H1 (cell line): ENCODE measurements around the gene PMM2.

Source experiments
- KDM5A ChIP-seq: fragments of 200-600 bp; IDR thresholded peaks from 2 replicates; pipeline ENCODE4 v1.7.1; 2012; ENCODE audit warnings: mild to moderate bottlenecking, low read length, inconsistent platforms, mixed read lengths
- POLR2A ChIP-seq, 2 experiments: IDR thresholded peaks; 1 replicate in 1 of 2; 2 replicates in 1 of 2; pipeline ENCODE4 v1.6.1; 2011; ENCODE audit warnings: low read depth in 2 of 2, low read length in 2 of 2, mild to moderate bottlenecking in 2 of 2; ENCODE audit errors: control extremely low read depth in 1 of 2
- SIN3A ChIP-seq, 2 experiments: IDR thresholded peaks in 1 of 2; conservative IDR thresholded peaks in 1 of 2; 2 replicates each; pipeline ENCODE4 v1.6.1; 2011 to 2012; ENCODE audit warnings: low read length in 2 of 2, improper control_type of control experiment in 1 of 2, low read depth in 1 of 2, mild to moderate bottlenecking in 1 of 2
- USF2 ChIP-seq: IDR thresholded peaks from 2 replicates; pipeline ENCODE4 v1.6.1; 2011; ENCODE audit warnings: low read length, improper control_type of control experiment
- YY1 ChIP-seq: IDR thresholded peaks from 2 replicates; pipeline ENCODE4 v1.6.1; 2011; ENCODE audit warnings: low read depth, mild to moderate bottlenecking, low read length

DNA sequence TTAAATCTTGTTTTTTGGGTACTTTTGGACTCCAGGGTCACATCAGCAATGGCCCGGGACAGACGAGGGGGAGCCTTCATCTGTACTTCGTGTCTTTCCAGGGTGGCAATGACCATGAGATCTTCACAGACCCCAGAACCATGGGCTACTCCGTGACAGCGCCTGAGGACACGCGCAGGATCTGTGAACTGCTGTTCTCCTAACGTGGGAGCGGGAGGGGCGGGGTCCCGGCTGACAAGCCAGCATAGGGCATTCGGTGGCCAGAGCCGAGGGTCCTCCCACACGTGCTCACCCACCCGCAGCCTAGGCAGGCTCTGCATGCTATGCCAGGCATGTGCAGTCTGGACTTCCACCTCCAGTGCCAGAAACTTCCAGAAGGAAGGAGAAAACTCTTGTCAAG lies 50.0 kb downstream of the PMM2 start:
- TF ChIP-seq POLR2A (IDR thresholded peaks at IDR 0.05; ENCODE audit: control extremely low read depth in 1 of 2, low read depth in 2 of 2, low read length in 2 of 2) (peak; percentile 9 to 34; a peak in 1 of 3 replicates), USF2 (no peak), SIN3A (conservative IDR thresholded peaks at IDR 0.05 in 1 of 2, IDR thresholded peaks at IDR 0.05 in 1 of 2; ENCODE audit: low read depth in 1 of 2, low read length in 2 of 2) (no peak), KDM5A (no peak), YY1 (no peak)
